ENCODE measurements around the gene SUDS3. TPM values are rescaled to one million over a fixed set of nuclear protein-coding genes. Genes with fewer than 3 reads are reported as not detected.

SUDS3 gene
- total and polyA plus RNA-seq, 4 donors = 10.9 to 106 (median 17.8) TPM

DNA sequence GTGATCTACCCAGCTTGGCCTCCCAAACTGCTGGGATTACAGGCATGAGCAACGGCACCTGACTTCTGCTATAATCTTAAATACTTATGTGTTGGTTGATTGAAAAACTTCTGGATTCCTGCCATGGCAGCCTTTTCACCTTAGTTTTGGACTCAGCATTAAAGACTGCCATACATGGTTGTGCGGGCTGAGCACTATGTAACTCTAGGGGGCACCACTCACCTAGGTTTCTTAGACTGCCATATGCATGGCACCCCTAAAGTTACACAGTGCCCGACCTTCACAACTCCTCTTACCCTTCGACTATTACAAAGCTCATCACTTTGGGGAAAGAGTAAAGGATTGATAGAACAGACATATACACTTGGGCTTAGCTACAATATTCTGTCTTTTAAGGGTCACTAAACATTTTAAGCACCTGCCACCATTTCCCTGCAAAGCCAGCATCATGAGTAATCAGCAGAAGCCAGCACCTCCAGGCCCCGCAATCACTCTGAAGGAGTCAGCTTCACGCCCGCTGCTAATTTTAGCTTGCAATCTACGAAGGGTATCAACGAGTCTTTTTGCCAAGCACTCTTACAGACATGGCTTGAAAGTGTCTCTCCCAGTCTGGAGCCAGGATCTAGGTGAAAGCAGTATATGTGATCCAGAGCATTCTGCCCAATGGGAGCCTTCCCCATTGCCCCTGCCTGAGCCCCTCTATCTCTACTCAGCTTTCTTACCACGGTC, 59.8 kb downstream of the SUDS3 start:
- 69 to 75% methylated on average over 10 of the region's 10 CpGs for WGBS, 2 donors
- no peaks in the 10 kb centered on the region for H3K9me3 ChIP-seq (ENCODE audit: control insufficient read depth in 4 of 4, insufficient read depth in 3 of 4, low read length in 3 of 4)
- ATAC-seq (ENCODE audit: insufficient read depth, low FRiP score) (no peak), DNase-seq (no peak)
- peaks cover 0 to 2% (median 0%) of the 10 kb centered on the region in 5 donors for H3K4me1 ChIP-seq (ENCODE audit: control insufficient read depth in 5 of 5, insufficient read depth in 5 of 5, low read length in 5 of 5)
- H3K9ac ChIP-seq (ENCODE audit: insufficient read depth in 1 of 2, low read length in 2 of 2) = no peak overlapping the region
- no peaks in the 10 kb centered on the region for H3K27me3 ChIP-seq (ENCODE audit: control insufficient read depth in 3 of 3, insufficient read depth in 3 of 3, low read length in 2 of 3)
- no peaks in the 10 kb centered on the region for H3K36me3 ChIP-seq (ENCODE audit: control insufficient read depth in 4 of 4, insufficient read depth in 4 of 4, low read length in 4 of 4)
- no peak overlapping the region for H3K27ac ChIP-seq (ENCODE audit: low read depth in 1 of 2, low read length in 1 of 2)
- H3K4me3 ChIP-seq = no peak overlapping the region
- TF ChIP-seq, protein P1, sequence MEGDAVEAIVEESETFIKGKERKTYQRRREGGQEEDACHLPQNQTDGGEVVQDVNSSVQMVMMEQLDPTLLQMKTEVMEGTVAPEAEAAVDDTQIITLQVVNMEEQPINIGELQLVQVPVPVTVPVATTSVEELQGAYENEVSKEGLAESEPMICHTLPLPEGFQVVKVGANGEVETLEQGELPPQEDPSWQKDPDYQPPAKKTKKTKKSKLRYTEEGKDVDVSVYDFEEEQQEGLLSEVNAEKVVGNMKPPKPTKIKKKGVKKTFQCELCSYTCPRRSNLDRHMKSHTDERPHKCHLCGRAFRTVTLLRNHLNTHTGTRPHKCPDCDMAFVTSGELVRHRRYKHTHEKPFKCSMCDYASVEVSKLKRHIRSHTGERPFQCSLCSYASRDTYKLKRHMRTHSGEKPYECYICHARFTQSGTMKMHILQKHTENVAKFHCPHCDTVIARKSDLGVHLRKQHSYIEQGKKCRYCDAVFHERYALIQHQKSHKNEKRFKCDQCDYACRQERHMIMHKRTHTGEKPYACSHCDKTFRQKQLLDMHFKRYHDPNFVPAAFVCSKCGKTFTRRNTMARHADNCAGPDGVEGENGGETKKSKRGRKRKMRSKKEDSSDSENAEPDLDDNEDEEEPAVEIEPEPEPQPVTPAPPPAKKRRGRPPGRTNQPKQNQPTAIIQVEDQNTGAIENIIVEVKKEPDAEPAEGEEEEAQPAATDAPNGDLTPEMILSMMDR (IDR thresholded peaks at IDR 0.05; ENCODE audit: control extremely low read depth, extremely low read depth) = no peak

DNA sequence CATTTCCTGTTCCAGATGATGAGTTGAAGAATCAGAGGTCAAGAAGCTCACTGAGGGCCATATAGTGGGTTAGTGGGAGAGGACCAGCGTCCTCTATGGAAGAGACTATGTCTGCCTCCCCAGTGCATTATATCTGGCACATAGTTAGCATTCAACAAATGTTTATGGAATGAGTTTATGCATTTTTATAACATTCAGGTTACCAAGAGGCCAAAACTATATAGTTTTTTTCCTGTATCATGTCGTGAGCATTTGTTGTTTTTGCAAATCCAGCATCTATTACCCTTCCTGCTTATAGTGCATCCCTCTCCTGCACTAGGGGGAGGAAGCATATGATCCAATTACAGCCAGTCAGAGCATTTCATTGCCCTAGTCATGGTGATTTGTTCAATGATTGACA, 60.6 kb downstream of the SUDS3 start:
- Histone ChIP-seq H3K4me1 (ENCODE audit: control insufficient read depth in 5 of 5, insufficient read depth in 5 of 5, low read length in 5 of 5) (peaks cover 0 to 2% (median 0%) of the 10 kb centered on the region in 5 donors), H3K9ac (ENCODE audit: insufficient read depth in 1 of 2, low read length in 2 of 2) (no peak overlapping the region), H3K9me3 (ENCODE audit: control insufficient read depth in 4 of 4, insufficient read depth in 3 of 4, low read length in 3 of 4) (no peaks in the 10 kb centered on the region), H3K27me3 (ENCODE audit: control insufficient read depth in 3 of 3, insufficient read depth in 3 of 3, low read length in 2 of 3) (peaks cover 0 to 3% (median 0%) of the 10 kb centered on the region in 3 donors), H3K36me3 (ENCODE audit: control insufficient read depth in 4 of 4, insufficient read depth in 4 of 4, low read length in 4 of 4) (no peaks in the 10 kb centered on the region), H3K27ac (ENCODE audit: low read depth in 1 of 2, low read length in 1 of 2) (no peak overlapping the region), H3K4me3 (no peak overlapping the region)
- 55 to 67% methylated on average over 2 of the region's 2 CpGs for WGBS, 2 donors
- ATAC-seq (ENCODE audit: insufficient read depth, low FRiP score) (no peak), DNase-seq (no peak)
- TF ChIP-seq, protein P1 (IDR thresholded peaks at IDR 0.05; ENCODE audit: control extremely low read depth, extremely low read depth) = no peak

DNA sequence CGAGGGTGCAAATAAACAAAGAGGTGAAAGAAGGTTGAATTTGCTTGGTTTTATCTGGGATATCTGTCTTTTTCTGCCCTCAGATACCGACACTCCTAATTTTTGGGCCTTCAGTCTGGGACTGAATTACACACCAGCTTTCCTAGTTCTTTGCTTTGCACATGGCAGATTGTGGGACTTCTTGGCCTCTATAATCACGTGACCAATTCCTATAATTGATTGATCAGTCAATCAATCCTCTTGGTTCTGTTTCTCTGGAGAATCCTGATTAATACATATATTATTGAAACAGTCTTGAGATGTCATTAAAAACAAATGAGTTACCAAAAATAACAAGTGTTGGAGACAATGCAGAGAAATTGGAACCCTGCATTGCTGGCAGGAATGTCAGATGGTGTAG, 62.7 kb downstream of the SUDS3 start:
- Histone ChIP-seq H3K36me3 (ENCODE audit: control insufficient read depth in 4 of 4, insufficient read depth in 4 of 4, low read length in 4 of 4) (no peaks in the 10 kb centered on the region), H3K9ac (ENCODE audit: insufficient read depth in 1 of 2, low read length in 2 of 2) (no peak overlapping the region), H3K27me3 (ENCODE audit: control insufficient read depth in 3 of 3, insufficient read depth in 3 of 3, low read length in 2 of 3) (peaks cover 0 to 3% (median 0%) of the 10 kb centered on the region in 3 donors), H3K27ac (ENCODE audit: low read depth in 1 of 2, low read length in 1 of 2) (no peak overlapping the region), H3K9me3 (ENCODE audit: control insufficient read depth in 4 of 4, insufficient read depth in 3 of 4, low read length in 3 of 4) (no peaks in the 10 kb centered on the region), H3K4me3 (no peak overlapping the region), H3K4me1 (ENCODE audit: control insufficient read depth in 5 of 5, insufficient read depth in 5 of 5, low read length in 5 of 5) (no peaks in the 10 kb centered on the region)
- DNase-seq (no peak), ATAC-seq (ENCODE audit: insufficient read depth, low FRiP score) (no peak)
- TF ChIP-seq, protein P1 (IDR thresholded peaks at IDR 0.05; ENCODE audit: control extremely low read depth, extremely low read depth) = no peak
- 77 to 87% methylated on average over 3 of the region's 3 CpGs for WGBS, 2 donors
